Activated T-helper 17 cell treated with anti-CD3 and anti-CD28 coated beads, Interleukin-2, amount 50 U/mL, for 72 hours (primary cell): ENCODE measurements around the gene PRR35. TPM values are rescaled to one million over a fixed set of nuclear protein-coding genes. Genes with fewer than 3 reads are reported as not detected.

Source experiments
- ATAC-seq: fragments of 150-1000 bp; cut with Tn5 transposase; replicated peaks from 2 replicates; pipeline ENCODE4 v1.10.0; 2021; ENCODE audit warnings: mild to moderate bottlenecking, moderate library complexity
- H3K27ac Mint-ChIP-seq: one replicate; pipeline ENCODE4 v1.8.0; 2022; ENCODE audit warnings: mixed read lengths
- H3K27me3 Mint-ChIP-seq: one replicate; pipeline ENCODE4 v1.8.0; 2022; ENCODE audit warnings: mixed read lengths
- H3K36me3 Mint-ChIP-seq: one replicate; pipeline ENCODE4 v1.8.0; 2022; ENCODE audit warnings: low read depth, mild to moderate bottlenecking, mixed read lengths
- H3K4me1 Mint-ChIP-seq: one replicate; pipeline ENCODE4 v1.8.0; 2022; ENCODE audit warnings: mixed read lengths
- H3K4me3 Mint-ChIP-seq: one replicate; pipeline ENCODE4 v1.8.0; 2022; ENCODE audit warnings: mild to moderate bottlenecking, mixed read lengths
- H3K9me3 Mint-ChIP-seq: one replicate; pipeline ENCODE4 v1.8.0; 2022; ENCODE audit warnings: mixed read lengths
- total RNA-seq, 2 donors: library from RNA; stranded (reverse); gene quantifications; one replicate each; pipeline ENCODE4 v1.2.3, GENCODE V29; 2022

PRR35 gene
- total RNA-seq, 2 donors from 2014 or later: not detected

- no peaks in the 10 kb centered on the region for H3K9me3 Mint-ChIP-seq
- peak overlapping the region; percentile 30 for H3K27ac Mint-ChIP-seq
- H3K4me1 Mint-ChIP-seq: peaks cover 7% of the 10 kb centered on the region
- no peak for ATAC-seq
- peaks cover 16% of the 10 kb centered on the region for H3K36me3 Mint-ChIP-seq
- no peak overlapping the region for H3K4me3 Mint-ChIP-seq
- no peaks in the 10 kb centered on the region for H3K27me3 Mint-ChIP-seq
These were observed 26.0 kb downstream of the PRR35 start for GRCh38 chr16:586047-586644.

DNA sequence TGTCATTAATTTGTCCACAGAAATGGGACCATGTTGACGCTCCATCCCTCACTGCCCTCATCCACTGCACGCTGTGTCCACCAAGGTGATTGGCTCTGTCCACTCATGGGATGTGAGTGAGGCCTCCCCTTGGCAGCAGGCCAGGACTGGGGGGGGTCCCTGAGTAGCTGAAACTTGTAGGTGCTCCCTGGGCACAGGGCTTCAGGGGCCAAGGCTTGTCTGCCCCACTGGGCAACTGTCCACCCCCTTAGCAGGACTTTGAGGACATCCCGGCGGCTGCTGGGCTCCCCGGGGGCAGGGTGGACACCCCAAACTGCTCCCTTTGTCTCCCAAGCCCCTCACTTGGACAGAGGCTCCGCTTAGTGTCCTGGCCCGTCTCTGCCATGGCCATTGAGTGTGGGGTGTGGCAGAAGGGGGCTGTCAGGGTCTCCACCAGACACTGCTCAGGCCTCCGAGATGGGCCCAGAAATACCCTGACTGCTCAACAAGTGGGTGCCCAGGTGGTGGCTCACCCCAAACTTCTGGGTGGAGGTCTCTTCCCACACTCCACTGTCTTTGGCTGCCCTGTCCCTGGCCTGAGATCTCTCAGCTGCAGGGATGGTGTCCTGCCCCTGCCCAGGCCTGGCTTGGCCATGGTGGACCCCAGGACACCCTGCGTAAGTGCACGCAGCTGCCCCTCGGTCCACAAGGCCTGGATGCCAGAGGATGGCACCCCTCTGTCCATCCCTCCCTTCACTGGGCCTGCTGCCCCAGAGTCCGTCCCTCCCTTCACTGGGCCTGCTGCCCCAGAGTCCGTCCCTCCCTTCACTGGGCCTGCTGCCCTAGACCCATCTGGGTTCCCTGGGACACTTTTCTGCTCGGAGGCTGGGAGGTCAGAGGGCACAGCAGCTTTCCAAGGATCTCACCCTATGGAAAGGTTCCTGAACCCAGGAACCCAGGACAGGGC is 26.7 kb downstream of the PRR35 start:
- Mint-ChIP-seq H3K27ac (peak overlapping the region; percentile 90), H3K4me1 (peaks cover 9% of the 10 kb centered on the region), H3K27me3 (no peaks in the 10 kb centered on the region), H3K4me3 (peak overlapping the region; percentile 81), H3K36me3 (peaks cover 16% of the 10 kb centered on the region), H3K9me3 (no peaks in the 10 kb centered on the region)
- no peak for ATAC-seq

DNA sequence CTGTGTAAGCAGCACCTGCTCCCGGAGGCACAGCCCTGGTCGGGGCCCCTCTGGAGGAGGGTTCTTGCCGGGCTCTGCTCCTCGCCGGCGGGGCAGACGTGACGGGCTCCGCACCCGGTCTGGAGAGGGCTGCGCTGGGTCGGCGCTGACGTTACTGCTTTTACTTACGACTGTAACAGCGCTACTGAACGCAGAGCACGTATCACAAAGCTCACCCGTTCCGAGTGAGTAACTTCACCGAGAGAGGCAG is 28.4 kb downstream of the PRR35 start:
- H3K4me1 Mint-ChIP-seq: peaks cover 16% of the 10 kb centered on the region
- H3K9me3 Mint-ChIP-seq: no peaks in the 10 kb centered on the region
- H3K36me3 Mint-ChIP-seq: peaks cover 16% of the 10 kb centered on the region
- peak; percentile 24 for ATAC-seq
- H3K4me3 Mint-ChIP-seq: peak overlapping the region; percentile 81
- H3K27ac Mint-ChIP-seq: peak overlapping the region; percentile 90
- H3K27me3 Mint-ChIP-seq: no peaks in the 10 kb centered on the region

GRCh38 chr16:588889-589657 is 28.9 kb downstream of the PRR35 start:
- no peaks in the 10 kb centered on the region for H3K27me3 Mint-ChIP-seq
- H3K4me1 Mint-ChIP-seq: peaks cover 19% of the 10 kb centered on the region
- no peaks in the 10 kb centered on the region for H3K9me3 Mint-ChIP-seq
- ATAC-seq: peak; percentile 82
- H3K36me3 Mint-ChIP-seq: peaks cover 16% of the 10 kb centered on the region
- H3K4me3 Mint-ChIP-seq: peak overlapping the region; percentile 81
- H3K27ac Mint-ChIP-seq: peak overlapping the region; percentile 90

GRCh38 chr16:589658-590187 is 29.5 kb downstream of the PRR35 start, which contains the start of gene RAB40C:
TSS of gene RAB40C (plus strand) at chr16:590066. CDS start at chr16:590292, 226 bp downstream.
- H3K36me3 Mint-ChIP-seq: peaks cover 16% of the 10 kb centered on the region
- peak within 1 kb of the TSS; percentile 92 for H3K4me3 Mint-ChIP-seq
- H3K4me1 Mint-ChIP-seq: peaks cover 19% of the 10 kb centered on the region
- no peaks in the 10 kb centered on the region for H3K27me3 Mint-ChIP-seq
- H3K9me3 Mint-ChIP-seq: no peaks in the 10 kb centered on the region
- peak within 1 kb of the TSS; percentile 90 for H3K27ac Mint-ChIP-seq
- peak; percentile 88 for ATAC-seq

DNA sequence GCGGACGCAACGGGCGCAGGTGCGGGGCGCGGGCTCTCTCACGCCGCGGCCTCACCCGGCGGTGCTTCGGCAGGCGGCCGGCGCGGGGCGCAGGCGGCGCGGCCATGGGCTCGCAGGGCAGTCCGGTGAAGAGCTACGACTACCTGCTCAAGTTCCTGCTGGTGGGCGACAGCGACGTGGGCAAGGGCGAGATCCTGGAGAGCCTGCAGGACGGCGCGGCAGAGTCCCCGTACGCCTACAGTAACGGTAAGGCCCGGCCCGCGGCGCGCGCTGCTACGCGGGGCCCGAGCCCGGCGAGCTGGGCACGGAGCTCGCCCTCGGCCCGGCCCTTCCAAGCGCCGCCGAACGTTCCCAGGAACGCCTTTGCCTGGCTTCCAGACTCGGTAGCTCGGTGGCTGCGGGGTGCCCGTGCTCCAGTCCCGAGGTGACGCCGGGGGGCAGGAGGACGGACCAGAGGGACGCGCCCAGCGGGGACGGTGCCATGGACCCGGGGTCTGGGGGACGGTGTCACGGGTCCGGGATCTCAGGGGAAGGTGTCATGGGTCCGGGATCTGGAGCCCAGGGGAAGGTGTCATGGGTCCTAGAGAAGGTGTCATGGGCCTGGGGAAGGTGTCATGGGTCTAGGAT is 30.1 kb downstream of the PRR35 start:
- H3K4me3 Mint-ChIP-seq: peak overlapping the region; percentile 92
- H3K9me3 Mint-ChIP-seq: no peaks in the 10 kb centered on the region
- ATAC-seq: no peak
- H3K36me3 Mint-ChIP-seq: peaks cover 16% of the 10 kb centered on the region
- no peaks in the 10 kb centered on the region for H3K27me3 Mint-ChIP-seq
- peaks cover 19% of the 10 kb centered on the region for H3K4me1 Mint-ChIP-seq
- peak overlapping the region; percentile 83 for H3K27ac Mint-ChIP-seq

- peak overlapping the region; percentile 83 for H3K27ac Mint-ChIP-seq
- no peaks in the 10 kb centered on the region for H3K9me3 Mint-ChIP-seq
- H3K4me3 Mint-ChIP-seq: peak overlapping the region; percentile 92
- peaks cover 16% of the 10 kb centered on the region for H3K36me3 Mint-ChIP-seq
- no peak for ATAC-seq
- no peaks in the 10 kb centered on the region for H3K27me3 Mint-ChIP-seq
- H3K4me1 Mint-ChIP-seq: peaks cover 20% of the 10 kb centered on the region
These were observed 30.6 kb downstream of the PRR35 start for GRCh38 chr16:590815-591200.

DNA sequence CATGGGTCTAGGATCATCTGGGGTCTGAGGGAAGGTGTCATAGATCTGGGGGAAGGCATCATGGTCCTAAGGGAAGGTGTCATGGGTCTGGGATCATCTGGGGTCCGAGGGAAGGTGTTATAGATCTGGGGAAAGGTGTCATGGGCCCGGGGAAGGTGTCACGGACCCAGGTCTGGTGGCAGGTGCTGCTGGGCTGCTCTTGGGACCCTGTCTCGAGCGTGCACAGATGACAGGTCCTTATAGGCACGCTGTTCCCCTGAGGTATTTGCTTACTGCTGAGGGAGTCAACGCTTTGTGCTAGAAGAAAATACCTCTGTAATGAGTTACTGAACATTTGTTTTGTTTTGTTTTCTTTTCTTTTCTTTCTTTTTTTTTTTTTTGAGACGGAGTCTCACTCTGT is 31.0 kb downstream of the PRR35 start:
- H3K4me1 Mint-ChIP-seq: peaks cover 24% of the 10 kb centered on the region
- peak overlapping the region; percentile 92 for H3K4me3 Mint-ChIP-seq
- H3K9me3 Mint-ChIP-seq: no peaks in the 10 kb centered on the region
- no peak for ATAC-seq
- H3K27me3 Mint-ChIP-seq: no peaks in the 10 kb centered on the region
- peak overlapping the region; percentile 83 for H3K27ac Mint-ChIP-seq
- peaks cover 16% of the 10 kb centered on the region for H3K36me3 Mint-ChIP-seq

- H3K4me3 Mint-ChIP-seq: peak overlapping the region; percentile 92
- H3K27me3 Mint-ChIP-seq: no peaks in the 10 kb centered on the region
- no peak overlapping the region for H3K27ac Mint-ChIP-seq
- H3K9me3 Mint-ChIP-seq: no peaks in the 10 kb centered on the region
- H3K4me1 Mint-ChIP-seq: peaks cover 28% of the 10 kb centered on the region
- H3K36me3 Mint-ChIP-seq: peaks cover 19% of the 10 kb centered on the region
- no peak for ATAC-seq
These were observed 31.8 kb downstream of the PRR35 start for GRCh38 chr16:591892-592517.

DNA sequence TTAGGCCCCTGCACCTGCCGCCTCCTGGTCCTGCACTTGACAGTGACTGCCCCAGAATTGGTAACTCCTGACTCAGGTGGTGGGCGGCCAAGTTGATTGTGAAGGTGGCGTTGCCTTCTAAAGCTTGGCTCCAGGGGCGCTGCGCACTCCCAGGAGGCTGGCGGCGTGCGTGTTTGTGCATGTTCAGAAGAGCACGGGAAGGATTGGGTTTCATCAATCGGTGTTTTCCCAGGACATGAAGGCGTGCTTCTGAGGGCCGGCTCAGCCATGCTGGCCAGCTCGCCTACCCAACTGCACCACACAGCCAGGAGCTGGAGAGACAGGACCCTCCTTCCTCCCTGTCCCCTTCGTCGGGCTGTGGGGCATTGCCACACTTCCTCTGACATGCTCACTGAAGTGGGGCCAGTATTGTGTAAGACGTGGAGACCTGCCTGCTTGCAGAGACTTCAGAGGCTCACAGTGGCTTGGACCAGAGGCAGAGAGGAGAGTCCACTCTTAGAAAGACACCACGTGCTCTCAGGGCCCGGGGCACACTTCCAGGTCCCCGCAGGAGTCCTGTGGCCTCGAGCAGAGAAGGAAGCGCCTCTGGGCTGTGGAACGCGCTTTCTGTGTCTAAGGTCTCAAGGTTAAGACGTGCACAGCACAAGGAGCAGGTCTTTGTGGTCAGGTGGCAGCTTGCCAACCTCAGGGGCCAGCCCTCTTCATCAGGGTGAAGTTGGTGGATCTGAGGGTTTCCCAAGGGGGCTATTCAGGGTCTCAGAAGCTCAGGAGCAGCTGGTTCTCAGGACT is 32.5 kb downstream of the PRR35 start:
- Mint-ChIP-seq H3K9me3 (no peaks in the 10 kb centered on the region), H3K4me3 (no peak overlapping the region), H3K27me3 (no peaks in the 10 kb centered on the region), H3K36me3 (peaks cover 15% of the 10 kb centered on the region), H3K4me1 (peaks cover 28% of the 10 kb centered on the region), H3K27ac (no peak overlapping the region)
- ATAC-seq: no peak

- Mint-ChIP-seq H3K4me1 (peaks cover 28% of the 10 kb centered on the region), H3K36me3 (peaks cover 8% of the 10 kb centered on the region), H3K27ac (peak overlapping the region; percentile 47), H3K27me3 (no peaks in the 10 kb centered on the region), H3K9me3 (no peaks in the 10 kb centered on the region), H3K4me3 (no peak overlapping the region)
- no peak for ATAC-seq
These were observed 33.2 kb downstream of the PRR35 start for GRCh38 chr16:593406-593805.

DNA sequence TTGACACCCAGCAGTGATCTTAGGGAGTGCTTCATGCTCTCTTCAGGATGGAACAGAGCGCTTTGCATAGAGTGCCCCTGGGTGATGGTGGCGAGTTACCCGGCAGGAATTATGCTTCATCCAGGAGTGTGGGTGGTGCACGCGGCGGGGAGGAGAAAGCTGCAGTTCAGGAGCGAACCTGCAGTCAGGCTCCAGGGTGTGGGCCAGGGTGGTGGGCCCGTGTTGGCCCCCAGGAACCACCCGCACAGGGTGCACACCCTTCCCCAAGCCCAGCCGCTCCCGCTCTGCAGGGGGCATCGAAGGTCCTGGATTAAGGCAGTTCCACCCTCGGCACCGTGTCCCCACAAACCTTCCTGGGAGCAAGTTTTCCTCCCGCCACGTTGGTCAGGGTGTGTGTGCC is 33.6 kb downstream of the PRR35 start:
- no peaks in the 10 kb centered on the region for H3K9me3 Mint-ChIP-seq
- peak overlapping the region; percentile 47 for H3K27ac Mint-ChIP-seq
- no peaks in the 10 kb centered on the region for H3K27me3 Mint-ChIP-seq
- H3K36me3 Mint-ChIP-seq: peaks cover 4% of the 10 kb centered on the region
- peaks cover 28% of the 10 kb centered on the region for H3K4me1 Mint-ChIP-seq
- H3K4me3 Mint-ChIP-seq: no peak overlapping the region
- ATAC-seq: no peak

DNA sequence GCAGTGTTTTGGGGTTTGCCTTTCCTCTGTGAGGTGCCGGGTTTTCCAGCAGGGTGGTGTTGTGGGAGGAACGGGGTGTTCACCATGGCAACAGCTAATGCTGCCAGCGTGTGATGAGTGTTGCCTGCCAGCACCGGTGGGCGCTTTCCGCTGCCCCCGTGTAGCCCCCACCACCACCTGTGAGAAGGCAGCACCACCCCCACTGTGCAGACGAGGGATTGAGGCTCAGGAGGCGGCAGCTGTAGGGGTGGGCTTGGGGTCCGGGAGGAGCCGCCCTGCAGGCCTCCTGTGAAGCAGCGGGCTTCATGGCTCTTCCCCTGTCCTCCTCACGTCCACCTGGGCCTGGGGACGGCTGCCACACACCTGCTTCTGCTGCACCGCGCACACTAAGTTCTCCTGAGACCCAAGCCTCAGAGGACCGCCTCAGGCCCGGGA is 34.9 kb downstream of the PRR35 start:
- Mint-ChIP-seq H3K27me3 (no peaks in the 10 kb centered on the region), H3K36me3 (peaks cover 4% of the 10 kb centered on the region), H3K4me1 (peaks cover 28% of the 10 kb centered on the region), H3K9me3 (no peaks in the 10 kb centered on the region), H3K27ac (no peak overlapping the region), H3K4me3 (no peak overlapping the region)
- no peak for ATAC-seq
